HUES6 (cell line): ENCODE data around the gene ZNF761.
"Not testable (repeated sequence)": the region's sequence is repeated elsewhere in the genome, so short reads cannot be mapped to it uniquely, and the experiment has no call there.

Source experiments
- H3K27ac ChIP-seq: 2 replicates; pipeline ENCODE4 v1.7.0; 2013; ENCODE audit warnings: low read depth, mild to moderate bottlenecking, low read length, inconsistent platforms
- H3K27me3 ChIP-seq: 2 replicates; pipeline ENCODE4 v1.6.1; 2013; ENCODE audit warnings: low read length; ENCODE audit not compliant: control insufficient read depth, insufficient read depth
- H3K36me3 ChIP-seq: 2 replicates; pipeline ENCODE4 v1.6.1; 2013; ENCODE audit warnings: low read length; ENCODE audit not compliant: control insufficient read depth, insufficient read depth
- H3K4me1 ChIP-seq: 2 replicates; pipeline ENCODE4 v1.6.1; 2013; ENCODE audit warnings: low read length; ENCODE audit not compliant: control insufficient read depth, insufficient read depth
- H3K4me3 ChIP-seq: 2 replicates; pipeline ENCODE4 v1.5.1; 2013; ENCODE audit warnings: low read depth, low read length
- H3K9ac ChIP-seq: one replicate; pipeline ENCODE4 v1.6.1; 2013; ENCODE audit warnings: mild to moderate bottlenecking, low read length
- H3K9me3 ChIP-seq: 2 replicates; pipeline ENCODE4 v1.6.1; 2013; ENCODE audit warnings: low read depth, low read length; ENCODE audit not compliant: control insufficient read depth, insufficient read depth

Gene ZNF761

GRCh38 chr19:53409505-53410204 lies 22.1 kb upstream of the ZNF761 start:
- Histone ChIP-seq H3K36me3 (peaks cover 64% of the 10 kb centered on the region), H3K9ac (no peak overlapping the region), H3K27me3 (no peaks in the 10 kb centered on the region), H3K27ac (no peak overlapping the region), H3K4me1 (no peaks in the 10 kb centered on the region), H3K4me3 (no peak overlapping the region), H3K9me3 (peaks cover 57% of the 10 kb centered on the region)

GRCh38 chr19:53420520-53421315 lies 11.1 kb upstream of the ZNF761 start:
- not testable (repeated sequence) for H3K36me3 ChIP-seq, H3K27me3 ChIP-seq, H3K9ac ChIP-seq, H3K27ac ChIP-seq, H3K9me3 ChIP-seq, H3K4me3 ChIP-seq
- H3K4me1 ChIP-seq, result peaks cover 13% of the 10 kb centered on the region; the same call in 1 of the 2 replicates

GRCh38 chr19:53422551-53422950 lies 9.2 kb upstream of the ZNF761 start:
- H3K4me3 ChIP-seq, result no peak overlapping the region
- peaks cover 13% of the 10 kb centered on the region; the same call in 1 of the 2 replicates for H3K4me1 ChIP-seq
- no peaks in the 10 kb centered on the region for H3K9me3 ChIP-seq
- H3K27ac ChIP-seq, result no peak overlapping the region
- no peaks in the 10 kb centered on the region for H3K36me3 ChIP-seq
- H3K27me3 ChIP-seq, result no peaks in the 10 kb centered on the region
- H3K9ac ChIP-seq, result no peak overlapping the region

GRCh38 chr19:53423074-53423473 lies 8.7 kb upstream of the ZNF761 start:
- H3K36me3 ChIP-seq, H3K27ac ChIP-seq, H3K9ac ChIP-seq, H3K9me3 ChIP-seq, H3K27me3 ChIP-seq: not testable (repeated sequence)
- H3K4me1 ChIP-seq, result peaks cover 13% of the 10 kb centered on the region; the same call in 1 of the 2 replicates
- H3K4me3 ChIP-seq, result 0 out of 2 replicates have a peak overlapping the region, but pooled peaks have one; percentile 25

GRCh38 chr19:53423680-53424079 lies 8.1 kb upstream of the ZNF761 start:
- H3K4me1 ChIP-seq, result peaks cover 13% of the 10 kb centered on the region; the same call in 1 of the 2 replicates
- H3K4me3 ChIP-seq, H3K9me3 ChIP-seq, H3K27me3 ChIP-seq, H3K9ac ChIP-seq, H3K27ac ChIP-seq, H3K36me3 ChIP-seq: not testable (repeated sequence)

GRCh38 chr19:53424968-53425597 lies 6.7 kb upstream of the ZNF761 start:
- peaks cover 13% of the 10 kb centered on the region; the same call in 1 of the 2 replicates for H3K4me1 ChIP-seq
- H3K27ac ChIP-seq, result no peak overlapping the region
- H3K9me3 ChIP-seq, result no peaks in the 10 kb centered on the region
- no peaks in the 10 kb centered on the region for H3K27me3 ChIP-seq
- no peak overlapping the region for H3K4me3 ChIP-seq
- H3K36me3 ChIP-seq, result no peaks in the 10 kb centered on the region
- H3K9ac ChIP-seq, result peak overlapping the region; percentile 2

GRCh38 chr19:53432088-53432661 lies 391 bp downstream of the ZNF761 start:
- Histone ChIP-seq H3K27me3 (no peaks in the 10 kb centered on the region), H3K4me3 (peak overlapping the region; percentile 95), H3K4me1 (peaks cover 10% of the 10 kb centered on the region), H3K9me3 (no peaks in the 10 kb centered on the region; the same call in 1 of the 2 replicates), H3K27ac (peak overlapping the region; percentile 63; the same call in 1 of the 2 replicates), H3K9ac (peak overlapping the region; percentile 87), H3K36me3 (peaks cover 34% of the 10 kb centered on the region)

- H3K9ac ChIP-seq, H3K4me1 ChIP-seq, H3K4me3 ChIP-seq, H3K27ac ChIP-seq, H3K27me3 ChIP-seq: not testable (repeated sequence)
- peaks cover 26% of the 10 kb centered on the region for H3K9me3 ChIP-seq
- H3K36me3 ChIP-seq, result peaks cover 88% of the 10 kb centered on the region
These were observed 12.0 kb downstream of the ZNF761 start for GRCh38 chr19:53443809-53444208.

GRCh38 chr19:53447196-53447595 lies 15.4 kb downstream of the ZNF761 start:
- peaks cover 19% of the 10 kb centered on the region for H3K9me3 ChIP-seq
- H3K4me1 ChIP-seq, H3K27me3 ChIP-seq, H3K9ac ChIP-seq, H3K27ac ChIP-seq, H3K4me3 ChIP-seq: not testable (repeated sequence)
- H3K36me3 ChIP-seq, result peaks cover 91% of the 10 kb centered on the region

GRCh38 chr19:53455828-53456227 lies 24.0 kb downstream of the ZNF761 start:
- Histone ChIP-seq H3K9ac (no peak overlapping the region), H3K36me3 (peaks cover 70% of the 10 kb centered on the region), H3K9me3 (peaks cover 59% of the 10 kb centered on the region), H3K27ac (no peak overlapping the region), H3K27me3 (no peaks in the 10 kb centered on the region), H3K4me3 (no peak overlapping the region), H3K4me1 (no peaks in the 10 kb centered on the region)
